ENCODE results near the gene SMIM22.

- TF ChIP-seq CTCF (IDR thresholded peaks at IDR 0.05; ENCODE audit: insufficient read depth, low read depth, low read length) (no peak), EZH2 (IDR thresholded peaks at IDR 0.05; ENCODE audit: insufficient read depth, low read length) (no peak)
Observed at GRCh38 chr16:4803898-4804762, 9.0 kb downstream of the SMIM22 start.
